GM12874 (cell line): ENCODE data around the gene PDE7B.

ENCODE experiments used
- TF ChIP-seq, protein P1 (sequence below): IDR thresholded peaks from 2 replicates; pipeline ENCODE4 v1.5.1; 2011; ENCODE audit warnings: low read depth, mild to moderate bottlenecking, control low read depth, low read length, moderate library complexity; ENCODE audit not compliant: insufficient read depth

Gene PDE7B

DNA sequence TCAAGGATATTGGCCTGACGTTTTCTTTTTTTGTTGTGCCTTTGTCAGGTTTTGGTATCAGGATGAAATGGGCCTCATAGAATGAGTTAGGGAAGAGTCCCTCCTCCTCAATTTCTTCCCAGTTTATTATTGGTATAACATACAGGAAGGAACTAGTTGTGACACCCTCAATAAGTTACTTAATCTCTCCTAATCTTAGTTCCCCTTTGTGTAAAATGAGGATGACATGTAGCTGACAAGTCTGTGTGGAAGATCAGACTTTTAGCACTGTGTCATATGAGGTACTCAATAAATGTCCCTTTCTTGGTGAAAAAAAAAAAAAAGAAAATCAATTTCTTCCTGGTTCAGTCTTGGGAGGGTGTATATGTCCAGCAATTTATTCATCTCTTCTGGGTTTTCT lies 155.8 kb downstream of the PDE7B start:
- TF ChIP-seq, protein P1, sequence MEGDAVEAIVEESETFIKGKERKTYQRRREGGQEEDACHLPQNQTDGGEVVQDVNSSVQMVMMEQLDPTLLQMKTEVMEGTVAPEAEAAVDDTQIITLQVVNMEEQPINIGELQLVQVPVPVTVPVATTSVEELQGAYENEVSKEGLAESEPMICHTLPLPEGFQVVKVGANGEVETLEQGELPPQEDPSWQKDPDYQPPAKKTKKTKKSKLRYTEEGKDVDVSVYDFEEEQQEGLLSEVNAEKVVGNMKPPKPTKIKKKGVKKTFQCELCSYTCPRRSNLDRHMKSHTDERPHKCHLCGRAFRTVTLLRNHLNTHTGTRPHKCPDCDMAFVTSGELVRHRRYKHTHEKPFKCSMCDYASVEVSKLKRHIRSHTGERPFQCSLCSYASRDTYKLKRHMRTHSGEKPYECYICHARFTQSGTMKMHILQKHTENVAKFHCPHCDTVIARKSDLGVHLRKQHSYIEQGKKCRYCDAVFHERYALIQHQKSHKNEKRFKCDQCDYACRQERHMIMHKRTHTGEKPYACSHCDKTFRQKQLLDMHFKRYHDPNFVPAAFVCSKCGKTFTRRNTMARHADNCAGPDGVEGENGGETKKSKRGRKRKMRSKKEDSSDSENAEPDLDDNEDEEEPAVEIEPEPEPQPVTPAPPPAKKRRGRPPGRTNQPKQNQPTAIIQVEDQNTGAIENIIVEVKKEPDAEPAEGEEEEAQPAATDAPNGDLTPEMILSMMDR, result no peak

DNA sequence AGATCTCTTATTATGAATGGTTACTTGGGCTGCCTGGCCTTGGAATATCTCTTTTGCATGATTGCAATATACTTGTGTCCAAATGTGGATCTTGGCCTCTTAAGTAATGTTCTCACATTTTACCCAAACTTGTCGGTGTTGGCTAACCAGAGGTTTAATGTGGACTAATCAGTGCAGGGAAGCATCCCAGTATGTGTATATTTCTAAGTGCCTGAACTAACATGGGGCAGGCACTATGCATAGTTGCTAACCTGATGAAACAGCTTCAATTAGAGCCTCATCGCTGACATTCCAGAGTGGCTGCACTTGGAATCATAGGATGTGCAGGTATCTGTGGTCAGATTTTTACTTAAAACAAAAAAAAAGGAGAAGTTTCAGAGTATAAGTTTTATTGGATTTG lies 160.0 kb downstream of the PDE7B start:
- TF ChIP-seq, protein P1, result no peak

DNA sequence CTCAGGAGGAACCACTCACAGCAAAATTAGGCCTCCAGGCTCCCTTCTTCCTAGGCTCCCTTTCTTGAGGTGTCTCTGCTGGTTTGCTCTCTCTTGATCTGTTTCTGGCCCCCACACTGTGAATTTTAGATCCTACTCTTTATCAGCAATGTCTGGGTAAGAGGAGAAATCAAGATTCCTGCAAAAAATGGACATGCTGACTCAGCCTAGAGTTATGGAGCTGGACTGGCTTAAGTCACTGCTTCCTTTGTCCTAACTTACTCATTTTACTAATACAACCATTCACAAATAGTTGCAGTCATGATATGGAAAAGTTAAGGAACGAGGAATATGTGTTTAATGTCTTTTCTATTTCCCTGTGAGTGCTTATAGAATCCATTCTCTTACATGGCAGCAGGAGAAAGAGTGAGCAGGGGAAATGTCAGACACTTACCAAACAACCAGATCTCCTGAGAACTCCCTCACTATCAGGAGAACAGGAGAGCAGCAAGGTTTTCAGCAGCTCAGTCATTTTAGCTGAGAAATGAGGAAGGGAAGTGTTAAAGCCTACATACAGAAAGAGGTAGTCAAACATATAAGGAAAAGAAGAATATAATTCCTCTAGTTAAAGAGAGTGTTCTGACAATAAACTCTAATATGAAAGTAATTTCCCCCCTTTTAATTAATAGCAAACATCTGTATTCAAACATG lies 160.8 kb downstream of the PDE7B start:
- TF ChIP-seq, protein P1, result no peak

DNA sequence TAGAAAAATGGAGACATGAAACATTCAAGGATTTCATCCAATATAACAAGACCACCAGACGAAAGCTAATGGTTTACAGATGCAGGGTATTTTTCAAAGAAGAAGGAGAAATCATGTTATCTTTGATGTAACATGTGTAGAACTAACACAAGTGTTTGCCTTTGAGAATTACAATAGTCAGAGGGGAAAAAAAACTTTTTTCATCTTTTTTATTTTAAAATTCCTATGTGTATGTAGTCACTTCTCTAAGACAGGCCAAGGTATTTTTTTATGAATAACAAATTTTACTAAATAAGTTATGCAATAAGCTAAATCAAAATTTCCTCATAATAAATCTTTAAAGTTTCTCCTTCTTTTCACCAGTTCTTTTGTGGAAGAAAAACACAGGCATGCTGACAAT lies 161.4 kb downstream of the PDE7B start:
- TF ChIP-seq, protein P1, result no peak

DNA sequence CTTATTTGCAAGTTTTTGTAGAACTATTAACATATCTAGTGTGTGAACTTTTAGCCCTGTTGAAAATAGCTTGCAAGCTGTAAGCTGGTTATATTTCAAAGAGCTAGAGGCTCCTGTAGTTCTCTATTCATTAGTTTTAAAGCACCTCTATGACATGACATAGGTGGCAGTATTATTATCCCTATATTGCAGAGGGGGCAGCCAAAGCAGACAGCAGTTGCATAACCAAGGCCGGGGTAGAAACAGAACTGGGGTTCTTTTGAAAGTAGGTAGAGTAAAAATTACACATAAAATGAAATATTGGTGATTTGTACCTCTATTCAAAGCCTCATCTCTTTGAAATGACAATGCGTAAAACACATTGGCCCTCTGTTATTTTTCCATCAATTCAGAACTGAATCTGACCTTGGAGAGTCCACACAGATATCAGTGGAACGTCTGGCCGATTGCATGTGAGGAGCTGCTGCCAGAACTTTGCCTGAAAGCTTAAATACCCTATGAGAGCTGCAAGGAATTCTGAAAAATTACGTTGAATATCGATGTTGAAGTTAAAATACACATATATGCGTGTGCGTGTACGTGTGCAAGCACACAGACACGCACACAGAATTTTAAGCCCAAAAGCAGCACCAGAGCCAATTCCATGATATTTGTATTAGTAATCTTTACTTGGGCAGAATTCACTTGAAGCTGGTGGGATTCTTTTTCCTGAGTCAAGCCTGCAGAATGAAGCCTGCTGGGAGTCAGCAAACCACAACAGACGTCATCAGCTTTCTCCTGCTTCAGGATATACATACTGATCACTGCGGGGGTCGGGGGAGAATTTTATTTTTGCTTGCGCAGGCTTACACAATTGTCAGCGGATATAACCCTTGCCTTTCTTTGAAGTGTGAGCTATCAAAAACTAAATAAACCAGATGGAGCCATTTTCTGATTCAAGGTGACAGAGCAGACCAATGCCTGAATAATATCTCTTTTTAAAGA lies 163.2 kb downstream of the PDE7B start:
- TF ChIP-seq, protein P1, result no peak

DNA sequence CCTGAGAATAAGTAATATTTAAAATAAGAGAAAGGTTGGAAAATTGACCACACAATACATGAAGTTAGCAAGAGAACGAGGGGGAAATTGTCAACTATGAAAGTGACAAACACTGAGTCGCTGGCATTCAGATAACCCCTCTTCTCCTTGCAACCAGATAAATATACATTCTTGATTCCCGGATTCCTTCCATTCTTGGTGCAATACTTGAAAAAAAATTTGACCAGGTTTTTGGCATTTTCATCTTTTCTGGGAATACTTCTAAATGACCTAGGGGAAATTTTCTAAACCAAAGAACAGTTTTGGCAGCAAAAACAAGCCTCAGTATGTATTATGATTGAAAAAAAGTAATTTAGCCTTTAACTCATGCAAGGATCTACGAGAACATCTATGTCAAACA lies 164.0 kb downstream of the PDE7B start:
- TF ChIP-seq, protein P1, result no peak

DNA sequence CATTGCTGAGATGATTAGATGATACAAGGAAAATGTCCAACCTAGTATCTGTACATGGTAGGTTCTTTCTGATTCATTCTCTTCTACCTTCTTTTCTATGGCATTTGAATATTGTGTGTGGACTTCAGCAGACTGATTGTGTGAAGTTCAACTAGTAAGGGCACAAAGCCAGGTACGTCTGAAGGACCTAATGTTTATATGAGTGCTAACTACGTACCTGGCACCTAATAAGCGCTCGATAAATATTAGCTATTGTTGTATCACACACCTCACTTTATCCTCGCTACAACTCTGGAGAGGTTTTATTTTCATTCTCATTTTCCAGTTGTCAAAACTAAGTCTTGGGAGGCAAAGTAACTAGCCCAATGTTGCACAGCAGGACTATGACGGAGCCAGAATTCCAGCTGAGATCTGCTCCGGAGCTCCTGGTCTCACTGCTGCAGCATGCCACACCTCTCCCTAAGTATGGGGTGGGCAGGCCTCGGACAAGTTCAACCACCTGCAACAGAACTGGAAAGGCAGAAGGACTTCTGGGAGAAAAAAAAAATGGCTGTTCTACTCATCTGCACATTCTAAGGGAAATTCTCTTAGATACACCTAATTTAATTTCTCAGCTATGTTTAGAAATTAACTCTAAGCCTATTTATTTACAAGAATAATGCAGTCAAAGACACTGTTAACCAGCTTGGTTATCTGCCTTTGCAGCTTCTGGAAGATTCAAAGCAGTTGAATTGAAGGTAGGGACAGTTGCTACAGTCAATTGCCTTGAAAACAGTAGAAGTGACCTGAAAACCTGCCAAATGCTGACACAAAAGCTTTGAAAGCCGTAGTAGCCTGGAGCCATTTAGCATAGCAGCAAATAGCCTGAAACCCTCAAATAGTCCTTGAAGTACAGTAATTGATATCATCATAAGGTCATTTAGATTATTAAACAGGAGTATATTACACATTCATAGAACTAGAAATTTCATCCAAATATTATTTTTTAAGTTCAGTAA lies 165.0 kb downstream of the PDE7B start:
- TF ChIP-seq, protein P1, result no peak
